Measurements from ENCODE around the gene ABI1.

ABI1 gene

GRCh38 chr10:26855186-26855585 is 5.6 kb downstream of the ABI1 start:
- Histone ChIP-seq H3K79me2 (ENCODE audit: insufficient read depth, low read depth) (peaks cover 99% of the 10 kb centered on the region), H3K4me1 (ENCODE audit: low read depth, poor library complexity, severe bottlenecking) (peaks cover 59% of the 10 kb centered on the region), H3K27ac (no peak overlapping the region), H4K20me1 (ENCODE audit: insufficient read depth) (peaks cover 28% of the 10 kb centered on the region; the same call in 1 of the 2 replicates), H3K4me3 (IDR thresholded peaks at IDR 0.05; ENCODE audit: insufficient read depth, low read depth, low read length) (no peak overlapping the region), H3K36me3 (ENCODE audit: insufficient read depth) (no peaks in the 10 kb centered on the region), H3K9ac (no peak overlapping the region), H3K27me3 (ENCODE audit: insufficient read depth, low read depth) (no peaks in the 10 kb centered on the region), H2AFZ (ENCODE audit: low read depth) (no peak overlapping the region), H3K4me2 (no peak overlapping the region)
- TF ChIP-seq CTCF (conservative IDR thresholded peaks at IDR 0.05; ENCODE audit: low read depth, low read length): no peak

GRCh38 chr10:26854524-26854923 is 6.2 kb downstream of the ABI1 start:
- peaks cover 100% of the 10 kb centered on the region for H3K79me2 ChIP-seq (ENCODE audit: insufficient read depth, low read depth)
- no peaks in the 10 kb centered on the region for H3K27me3 ChIP-seq (ENCODE audit: insufficient read depth, low read depth)
- H4K20me1 ChIP-seq (ENCODE audit: insufficient read depth): peaks cover 33% of the 10 kb centered on the region
- no peaks in the 10 kb centered on the region for H3K36me3 ChIP-seq (ENCODE audit: insufficient read depth)
- no peak overlapping the region for H3K4me3 ChIP-seq (IDR thresholded peaks at IDR 0.05; ENCODE audit: insufficient read depth, low read depth, low read length)
- no peak overlapping the region for H3K9ac ChIP-seq
- H3K4me1 ChIP-seq (ENCODE audit: low read depth, poor library complexity, severe bottlenecking): peaks cover 62% of the 10 kb centered on the region
- no peak overlapping the region for H3K27ac ChIP-seq
- no peak overlapping the region for H2AFZ ChIP-seq (ENCODE audit: low read depth)
- no peak overlapping the region for H3K4me2 ChIP-seq
- no peak for TF ChIP-seq CTCF (conservative IDR thresholded peaks at IDR 0.05; ENCODE audit: low read depth, low read length)

GRCh38 chr10:26844396-26844975 is 16.3 kb downstream of the ABI1 start:
- Histone ChIP-seq H3K4me2 (no peak overlapping the region), H3K36me3 (ENCODE audit: insufficient read depth) (no peaks in the 10 kb centered on the region), H3K4me1 (ENCODE audit: low read depth, poor library complexity, severe bottlenecking) (peaks cover 40% of the 10 kb centered on the region), H4K20me1 (ENCODE audit: insufficient read depth) (peaks cover 9% of the 10 kb centered on the region; the same call in 1 of the 2 replicates), H3K79me2 (ENCODE audit: insufficient read depth, low read depth) (peaks cover 94% of the 10 kb centered on the region), H2AFZ (ENCODE audit: low read depth) (no peak overlapping the region), H3K27ac (no peak overlapping the region), H3K4me3 (IDR thresholded peaks at IDR 0.05; ENCODE audit: insufficient read depth, low read depth, low read length) (no peak overlapping the region), H3K9ac (no peak overlapping the region), H3K27me3 (ENCODE audit: insufficient read depth, low read depth) (no peaks in the 10 kb centered on the region)
- no peak for TF ChIP-seq CTCF (conservative IDR thresholded peaks at IDR 0.05; ENCODE audit: low read depth, low read length)

- Histone ChIP-seq H3K4me1 (ENCODE audit: low read depth, poor library complexity, severe bottlenecking) (peaks cover 47% of the 10 kb centered on the region), H3K27ac (no peak overlapping the region), H4K20me1 (ENCODE audit: insufficient read depth) (peaks cover 12% of the 10 kb centered on the region; the same call in 1 of the 2 replicates), H3K4me3 (IDR thresholded peaks at IDR 0.05; ENCODE audit: insufficient read depth, low read depth, low read length) (no peak overlapping the region), H3K9ac (no peak overlapping the region), H3K27me3 (ENCODE audit: insufficient read depth, low read depth) (no peaks in the 10 kb centered on the region), H3K4me2 (no peak overlapping the region), H3K36me3 (ENCODE audit: insufficient read depth) (no peaks in the 10 kb centered on the region), H3K79me2 (ENCODE audit: insufficient read depth, low read depth) (peaks cover 94% of the 10 kb centered on the region), H2AFZ (ENCODE audit: low read depth) (no peak overlapping the region)
- no peak for TF ChIP-seq CTCF (conservative IDR thresholded peaks at IDR 0.05; ENCODE audit: low read depth, low read length)
Measured at GRCh38 chr10:26843736-26844135, 17.0 kb downstream of the ABI1 start.

Data from KMS-11 (cell line).